ENCODE measurements around the gene RTP5.

DNA sequence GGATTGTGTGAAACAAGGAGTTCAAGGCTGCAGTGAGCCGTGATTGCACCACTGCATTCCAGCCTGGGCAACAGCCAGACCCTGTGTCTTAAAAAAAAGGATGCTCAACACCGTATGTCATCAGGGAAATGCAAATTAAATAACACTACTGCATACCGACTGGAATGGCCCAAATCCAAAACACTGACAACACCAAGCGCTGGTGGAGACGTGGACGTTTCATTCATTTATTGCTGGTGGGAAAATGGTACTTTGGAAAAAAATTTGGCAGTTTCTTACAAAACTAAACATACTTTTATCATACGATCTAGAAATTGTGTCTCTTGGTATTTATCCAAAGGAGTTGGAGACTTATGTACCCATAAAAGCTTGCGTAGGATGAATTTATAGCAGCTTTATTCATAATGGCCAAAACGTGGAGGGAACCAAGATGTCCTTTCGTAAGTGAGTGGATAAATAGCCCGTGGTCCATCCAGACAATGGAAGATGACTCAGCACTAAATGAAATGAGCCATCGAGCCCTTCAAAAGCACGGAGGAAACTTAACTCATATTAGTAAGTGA lies 36.3 kb upstream of the RTP5 start:
- TF ChIP-seq, protein P1, sequence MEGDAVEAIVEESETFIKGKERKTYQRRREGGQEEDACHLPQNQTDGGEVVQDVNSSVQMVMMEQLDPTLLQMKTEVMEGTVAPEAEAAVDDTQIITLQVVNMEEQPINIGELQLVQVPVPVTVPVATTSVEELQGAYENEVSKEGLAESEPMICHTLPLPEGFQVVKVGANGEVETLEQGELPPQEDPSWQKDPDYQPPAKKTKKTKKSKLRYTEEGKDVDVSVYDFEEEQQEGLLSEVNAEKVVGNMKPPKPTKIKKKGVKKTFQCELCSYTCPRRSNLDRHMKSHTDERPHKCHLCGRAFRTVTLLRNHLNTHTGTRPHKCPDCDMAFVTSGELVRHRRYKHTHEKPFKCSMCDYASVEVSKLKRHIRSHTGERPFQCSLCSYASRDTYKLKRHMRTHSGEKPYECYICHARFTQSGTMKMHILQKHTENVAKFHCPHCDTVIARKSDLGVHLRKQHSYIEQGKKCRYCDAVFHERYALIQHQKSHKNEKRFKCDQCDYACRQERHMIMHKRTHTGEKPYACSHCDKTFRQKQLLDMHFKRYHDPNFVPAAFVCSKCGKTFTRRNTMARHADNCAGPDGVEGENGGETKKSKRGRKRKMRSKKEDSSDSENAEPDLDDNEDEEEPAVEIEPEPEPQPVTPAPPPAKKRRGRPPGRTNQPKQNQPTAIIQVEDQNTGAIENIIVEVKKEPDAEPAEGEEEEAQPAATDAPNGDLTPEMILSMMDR (IDR thresholded peaks at IDR 0.05): no peak
- no peak for TF ChIP-seq EZH2 (IDR thresholded peaks at IDR 0.05; ENCODE audit: borderline replicate concordance, insufficient read depth, low read depth, low read length, poor library complexity, severe bottlenecking)

Measured in B cell (primary cell).